Stimulated activated CD4-positive, alpha-beta T cell treated with anti-CD3 and anti-CD28 coated beads, TNF-alpha, amount 100 ng/mL, for 4 hours (primary cell): ENCODE data around the gene LINC00237.

ENCODE experiments used
- DNase-seq, 3 experiments: peaks; one replicate each; pipeline ENCODE4 v3.0.0-alpha.2; 2020; ENCODE audit warnings: low read depth in 3 of 3

The LINC00237 gene

GRCh38 chr20:21096321-21097043, 9.7 kb downstream of the LINC00237 start:
- no peak for DNase-seq

GRCh38 chr20:21092806-21093205, 13.4 kb downstream of the LINC00237 start:
- DNase-seq = no peak

GRCh38 chr20:21090721-21091120, 15.4 kb downstream of the LINC00237 start:
- DNase-seq = no peak

GRCh38 chr20:21090111-21090618, 16.0 kb downstream of the LINC00237 start:
- DNase-seq = no peak

GRCh38 chr20:21089391-21089790, 16.8 kb downstream of the LINC00237 start:
- DNase-seq = no peak

- DNase-seq = no peak
Observed at GRCh38 chr20:21087862-21088540, 18.2 kb downstream of the LINC00237 start.

GRCh38 chr20:21083825-21084325, 22.3 kb downstream of the LINC00237 start:
- no peak for DNase-seq

- DNase-seq = no peak
Observed at GRCh38 chr20:21082584-21082983, 23.6 kb downstream of the LINC00237 start.

GRCh38 chr20:21077809-21078345, 28.3 kb downstream of the LINC00237 start:
- no peak for DNase-seq

- no peak for DNase-seq
Observed at GRCh38 chr20:21076073-21076472, 30.1 kb downstream of the LINC00237 start.

GRCh38 chr20:21075471-21075870, 30.7 kb downstream of the LINC00237 start:
- no peak for DNase-seq

GRCh38 chr20:21074605-21075336, 31.4 kb downstream of the LINC00237 start:
- DNase-seq = no peak

GRCh38 chr20:21067255-21067654, 38.9 kb downstream of the LINC00237 start:
- DNase-seq = no peak

GRCh38 chr20:21064924-21065323, 41.2 kb downstream of the LINC00237 start:
- DNase-seq = no peak

- DNase-seq = no peak
Observed at GRCh38 chr20:21063276-21063675, 42.9 kb downstream of the LINC00237 start.

- DNase-seq = no peak
Observed at GRCh38 chr20:21053002-21053762, 53.0 kb downstream of the LINC00237 start.

GRCh38 chr20:21052686-21053001, 53.5 kb downstream of the LINC00237 start:
- no peak for DNase-seq

- DNase-seq = no peak
Observed at GRCh38 chr20:21052241-21052640, 53.9 kb downstream of the LINC00237 start.

- no peak for DNase-seq
Observed at GRCh38 chr20:21050710-21051109, 55.4 kb downstream of the LINC00237 start.

GRCh38 chr20:21049305-21049828, 56.8 kb downstream of the LINC00237 start:
- DNase-seq = no peak

GRCh38 chr20:21048841-21049273, 57.3 kb downstream of the LINC00237 start:
- DNase-seq = peak in 2 of 3 experiments; percentile 5 to 31
